ENCODE measurements around the gene IRAK2.
A peak's percentile ranks its signal among the peaks of the same experiment; 100 is the strongest.

IRAK2 gene

GRCh38 chr3:10164546-10165393 lies at the start of gene IRAK2:
Gene IRAK2 (plus strand): TSS chr3:10164919. CDS start chr3:10164955, 36 bp downstream.
- H3K4me3 ChIP-seq (ENCODE audit: low read depth, low read length) = peak within 1 kb of the TSS; percentile 90
- TF ChIP-seq CTCF (IDR thresholded peaks at IDR 0.05; ENCODE audit: low read depth, low read length, missing control alignments) = peak; percentile 88
- no peak for DNase-seq (ENCODE audit: low read depth)

- H3K4me3 ChIP-seq (ENCODE audit: low read depth, low read length) = peak within 1 kb of the TSS; percentile 87
- no peak for TF ChIP-seq CTCF (IDR thresholded peaks at IDR 0.05; ENCODE audit: low read depth, low read length, missing control alignments)
- DNase-seq (ENCODE audit: low read depth) = peak; percentile 93
Observed at GRCh38 chr3:10115326-10116137, 49.2 kb upstream of the IRAK2 start, which contains the start of gene BRK1. Gene BRK1 (plus strand): TSS chr3:10115675. CDS start chr3:10115702, 27 bp downstream.

- H3K4me3 ChIP-seq (ENCODE audit: low read depth, low read length) = peak overlapping the region; percentile 87
- no peak for TF ChIP-seq CTCF (IDR thresholded peaks at IDR 0.05; ENCODE audit: low read depth, low read length, missing control alignments)
- DNase-seq (ENCODE audit: low read depth) = no peak
Observed at GRCh38 chr3:10116138-10116460, 48.6 kb upstream of the IRAK2 start.

- TF ChIP-seq CTCF (IDR thresholded peaks at IDR 0.05; ENCODE audit: low read depth, low read length, missing control alignments) = no peak
- DNase-seq (ENCODE audit: low read depth) = no peak
- peak overlapping the region; percentile 87; the same call in 1 of the 2 replicates for H3K4me3 ChIP-seq (ENCODE audit: low read depth, low read length)
Observed at GRCh38 chr3:10116928-10117327, 47.8 kb upstream of the IRAK2 start.

- no peak for TF ChIP-seq CTCF (IDR thresholded peaks at IDR 0.05; ENCODE audit: low read depth, low read length, missing control alignments)
- H3K4me3 ChIP-seq (ENCODE audit: low read depth, low read length) = no peak overlapping the region
- no peak for DNase-seq (ENCODE audit: low read depth)
Observed at GRCh38 chr3:10119376-10119775, 45.3 kb upstream of the IRAK2 start.

GRCh38 chr3:10121064-10121463 lies 43.7 kb upstream of the IRAK2 start:
- no peak for DNase-seq (ENCODE audit: low read depth)
- no peak for TF ChIP-seq CTCF (IDR thresholded peaks at IDR 0.05; ENCODE audit: low read depth, low read length, missing control alignments)

More at GRCh38 chr3:10121064-10121463, 43.7 kb upstream of the IRAK2 start:
- H3K4me3 ChIP-seq (ENCODE audit: low read depth, low read length) = no peak overlapping the region

Data from GM12864 (cell line).